ENCODE results near the gene CYGB.
"Not testable (repeated sequence)": the region's sequence is repeated elsewhere in the genome, so short reads cannot be mapped to it uniquely, and the experiment has no call there.

The CYGB gene

DNA sequence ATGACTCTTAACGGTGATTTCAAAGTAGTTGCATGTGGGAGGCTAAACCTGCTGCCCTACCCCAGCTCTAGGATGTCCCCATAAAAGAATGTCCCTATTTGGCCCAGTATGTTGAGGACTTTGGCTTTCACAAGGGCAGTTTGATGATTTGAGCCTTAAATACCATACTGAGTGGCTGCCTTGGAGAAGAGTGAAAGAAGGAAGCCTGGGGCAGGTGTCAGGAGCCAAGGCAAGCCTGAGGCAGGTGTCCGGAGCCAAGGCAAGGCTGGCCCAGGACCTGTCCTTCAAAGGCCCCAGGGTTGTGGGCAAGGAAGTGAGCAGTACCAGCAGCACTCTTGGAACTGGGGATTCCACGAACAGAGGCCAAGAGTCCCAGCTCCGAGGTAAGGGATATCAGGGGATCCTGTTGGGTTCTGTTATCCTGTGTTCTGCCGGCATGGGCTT, 29.5 kb upstream of the CYGB start:
- no peak for DNase-seq

- DNase-seq, result no peak
These were observed 29.1 kb upstream of the CYGB start for GRCh38 chr17:76566613-76566943.

DNA sequence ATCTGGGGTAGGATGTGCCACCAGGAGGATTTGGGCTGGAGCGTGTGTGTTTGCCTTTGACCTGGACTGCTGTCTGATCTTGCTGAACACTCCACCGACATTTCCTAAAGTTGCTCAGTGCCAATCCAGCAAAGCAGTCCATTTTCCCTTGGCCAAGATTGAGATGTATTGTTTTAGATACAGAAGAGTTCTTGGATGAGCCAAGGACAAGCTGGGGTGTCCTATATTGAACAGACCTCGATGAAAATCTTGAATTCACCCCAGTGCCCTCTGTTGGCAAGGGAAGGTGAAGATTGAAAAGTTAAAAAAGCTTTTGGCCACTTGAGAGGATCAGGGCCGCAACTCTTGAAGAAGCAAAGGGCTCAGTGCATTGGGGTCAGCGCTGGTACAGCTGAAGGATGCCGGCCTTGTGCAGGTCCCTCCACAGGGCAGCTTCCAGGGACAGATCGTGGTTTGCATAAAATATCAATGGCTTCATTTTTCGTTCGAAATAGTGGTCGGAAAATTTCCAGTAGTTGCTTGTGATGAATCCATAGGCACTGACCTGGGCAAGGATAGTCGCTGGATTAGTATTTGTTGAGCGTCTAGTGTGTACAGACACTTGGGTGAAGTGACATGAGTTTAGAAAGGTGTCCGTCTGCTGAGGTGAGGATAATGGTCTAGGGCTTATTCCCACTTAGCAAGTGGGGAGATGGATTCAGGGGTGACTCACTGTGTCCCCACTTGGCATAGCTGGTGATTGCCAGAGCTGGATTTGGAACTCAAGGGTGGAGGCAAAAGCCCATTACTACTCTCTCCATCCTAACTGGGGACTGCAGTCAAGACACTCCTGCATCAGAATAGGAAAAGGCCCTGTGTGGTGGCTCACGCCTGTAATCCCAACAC, 28.5 kb upstream of the CYGB start:
- no peak for DNase-seq

- peak; percentile 32 for DNase-seq
These were observed 27.6 kb upstream of the CYGB start for GRCh38 chr17:76564991-76565727.

DNA sequence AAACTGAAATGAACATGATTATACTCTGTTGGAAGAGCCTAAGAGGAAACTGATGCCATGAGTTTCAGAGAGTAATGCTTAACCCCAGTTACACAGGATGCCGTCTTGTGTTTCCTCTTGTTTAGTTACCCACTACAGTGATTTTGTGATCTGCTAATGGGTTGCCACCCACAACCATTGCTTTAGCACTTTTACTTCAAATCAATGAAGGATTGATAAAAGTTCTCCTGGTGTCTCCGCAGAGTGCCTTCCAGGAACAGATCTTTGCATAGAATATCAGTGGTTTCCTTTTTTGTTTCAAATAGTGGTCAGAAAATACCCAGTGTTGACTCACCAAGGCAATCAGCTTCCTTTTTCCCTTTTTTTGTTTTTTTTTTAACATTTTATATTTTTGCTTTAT, 25.9 kb upstream of the CYGB start:
- DNase-seq, result not testable (repeated sequence)

- DNase-seq, result no peak
These were observed 25.2 kb upstream of the CYGB start for GRCh38 chr17:76562734-76563148.

GRCh38 chr17:76561799-76562268, 24.3 kb upstream of the CYGB start:
- no peak for DNase-seq

GRCh38 chr17:76561332-76561731, 23.8 kb upstream of the CYGB start:
- DNase-seq, result no peak

- DNase-seq, result no peak
These were observed 23.3 kb upstream of the CYGB start for GRCh38 chr17:76560877-76561221.

- no peak for DNase-seq
These were observed 22.7 kb upstream of the CYGB start for GRCh38 chr17:76560036-76560876.

DNA sequence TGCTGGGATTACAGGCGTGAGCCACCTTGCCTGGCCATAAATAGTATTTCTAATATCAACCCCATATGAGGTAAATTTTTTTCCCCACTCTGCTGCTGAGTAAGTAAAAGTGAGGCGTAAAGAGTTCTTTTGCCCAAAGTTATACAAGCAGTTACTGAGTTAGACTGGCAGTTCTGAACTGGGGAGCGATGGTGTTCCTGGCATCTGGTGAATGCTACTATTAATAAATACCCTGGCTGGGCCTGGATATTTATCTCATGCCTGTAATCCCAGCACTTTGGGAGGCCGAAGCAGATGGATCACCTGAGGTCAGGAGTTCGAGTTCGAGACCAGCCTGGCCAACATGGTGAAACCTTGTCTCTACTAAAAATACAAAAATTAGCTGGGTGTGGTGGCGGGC, 22.0 kb upstream of the CYGB start:
- DNase-seq, result not testable (repeated sequence)

DNA sequence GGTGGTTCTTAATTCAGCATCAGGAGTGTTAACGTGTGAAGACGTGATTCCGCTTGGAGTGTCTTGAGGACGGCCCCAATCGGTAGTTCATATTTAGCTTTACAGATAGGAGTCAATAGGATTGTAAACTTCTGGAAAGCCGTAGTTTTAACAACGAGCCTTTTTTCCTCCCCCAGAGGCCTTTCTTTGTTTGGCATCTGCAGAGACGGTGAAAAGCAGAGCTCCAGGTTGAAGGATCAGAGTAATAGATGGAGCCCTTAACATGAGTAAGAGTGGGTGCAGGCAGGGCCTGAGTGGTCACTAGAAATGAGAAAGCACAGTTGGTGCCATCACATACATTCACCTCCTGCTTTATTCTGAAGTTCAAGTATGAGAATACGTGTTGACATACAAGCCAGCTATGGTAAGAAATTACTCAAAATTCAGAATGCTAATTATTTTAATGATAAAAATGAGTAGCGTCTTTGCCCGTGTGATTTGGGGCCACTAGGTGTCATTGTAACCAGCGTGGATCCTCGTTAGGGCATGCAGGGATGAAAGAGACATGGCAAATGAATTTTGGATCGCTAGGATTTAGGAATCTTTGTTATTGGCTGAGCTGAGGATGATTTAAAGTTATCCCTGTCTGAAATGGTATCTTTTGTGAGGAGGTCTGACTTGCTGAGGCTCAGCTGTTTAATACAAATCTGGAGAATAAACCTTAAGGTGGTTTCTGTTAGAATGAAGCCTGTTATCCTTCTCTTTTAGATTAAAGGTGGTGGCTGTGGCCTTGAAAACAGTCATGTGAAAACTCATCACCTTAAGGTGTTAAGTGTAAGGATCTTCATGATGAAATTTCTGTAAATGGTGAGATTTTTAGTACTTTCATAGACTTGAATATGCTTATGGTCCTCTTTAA, 20.9 kb upstream of the CYGB start:
- DNase-seq, result no peak

GRCh38 chr17:76557368-76558197, 20.1 kb upstream of the CYGB start:
- peak; percentile 95 for DNase-seq

DNA sequence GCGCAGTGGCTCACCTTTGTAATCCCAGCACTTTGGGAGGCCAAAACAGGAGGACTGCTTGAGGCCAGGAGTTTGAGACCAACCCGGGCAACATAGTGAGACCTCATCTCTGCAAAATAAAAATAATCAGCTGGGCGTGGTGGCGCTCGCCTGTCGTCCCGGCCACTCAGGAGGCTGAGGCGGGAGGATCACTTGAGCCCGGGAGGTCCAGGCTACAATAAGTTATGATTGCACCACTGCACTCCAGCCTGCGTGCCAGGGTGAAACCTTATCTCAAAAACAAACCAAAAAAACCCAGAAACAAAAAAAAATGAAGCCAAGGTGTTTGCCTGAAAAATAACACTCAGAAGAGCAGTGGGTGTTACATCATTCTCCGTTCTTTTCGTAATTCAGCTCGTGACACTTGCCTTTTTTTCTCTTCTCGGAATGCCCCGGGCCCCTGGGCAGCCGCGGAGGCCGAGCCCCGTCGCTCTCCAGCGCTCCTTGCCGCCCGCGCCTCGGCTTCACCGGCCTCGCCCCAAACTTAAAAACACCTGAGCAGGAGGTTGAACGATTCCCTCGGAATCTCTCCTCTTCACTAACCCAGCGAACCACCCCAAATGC, 19.4 kb upstream of the CYGB start:
- peak; percentile 24 for DNase-seq

- no peak for DNase-seq
These were observed 16.6 kb upstream of the CYGB start for GRCh38 chr17:76554131-76554530.

DNA sequence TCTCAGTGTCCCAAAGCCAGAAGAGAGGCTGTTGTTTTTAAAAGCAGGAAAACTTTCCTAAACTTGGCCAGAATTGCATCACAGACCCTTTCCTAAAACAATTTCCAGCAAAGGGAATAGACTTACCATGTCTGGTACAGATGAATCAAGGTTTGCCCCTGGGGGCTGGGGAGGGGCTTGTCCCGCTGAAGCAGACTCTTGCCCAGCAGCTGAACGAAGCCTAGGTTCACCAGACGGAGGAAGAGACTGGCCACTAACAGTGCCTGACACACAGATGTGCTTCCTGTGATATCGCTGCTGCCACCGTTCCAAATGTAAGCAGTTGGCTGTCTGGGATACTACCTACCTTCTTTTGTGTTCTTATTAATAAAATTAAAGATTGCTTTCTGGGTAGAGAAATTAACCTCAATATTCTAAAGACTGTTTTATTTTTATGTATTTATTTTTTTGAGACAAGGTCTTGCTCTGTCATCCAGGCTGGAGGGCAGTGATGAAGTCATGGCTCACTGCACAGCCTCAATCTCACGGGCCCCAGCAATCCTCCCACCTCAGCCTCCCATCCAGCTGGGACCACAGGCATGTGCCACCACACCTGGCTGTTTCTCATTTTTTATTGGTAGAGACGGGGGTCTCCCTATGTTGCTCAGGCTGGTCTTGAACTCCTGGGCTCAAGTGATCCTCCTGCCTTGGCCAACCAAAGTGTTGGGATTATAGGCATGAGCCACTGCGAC, 15.8 kb upstream of the CYGB start:
- no peak for DNase-seq

DNA sequence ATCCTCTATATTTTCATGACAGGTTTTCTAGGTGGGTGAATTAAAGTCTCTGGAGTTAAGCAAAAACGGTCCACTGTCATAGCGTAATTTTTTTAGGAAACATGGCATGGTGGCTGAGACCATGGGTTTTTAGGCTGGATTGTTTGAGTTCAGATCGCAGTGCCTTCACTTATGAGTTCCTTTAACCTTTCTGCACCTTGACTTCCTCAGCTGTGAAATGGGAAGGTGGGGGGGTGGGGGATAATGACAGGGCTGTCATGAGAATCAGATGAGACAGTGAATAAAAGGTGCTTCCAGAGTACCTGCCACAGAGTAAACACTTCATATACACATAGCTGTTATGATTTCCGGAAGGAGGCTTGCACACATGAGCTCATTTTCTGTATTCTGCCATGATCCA, 14.2 kb upstream of the CYGB start:
- no peak for DNase-seq

- no peak for DNase-seq
These were observed 13.5 kb upstream of the CYGB start for GRCh38 chr17:76550712-76551615.

GRCh38 chr17:76549539-76549938, 12.0 kb upstream of the CYGB start:
- no peak for DNase-seq
